Tongue (tissue), 2 donors: ENCODE measurements around the gene TMEM263. TPM values are rescaled to one million over a fixed set of nuclear protein-coding genes. Genes with fewer than 3 reads are reported as not detected.

Experiments used
- DNase-seq: peaks from one replicate; pipeline ENCODE4 v3.0.0-alpha.2; 2015
- total RNA-seq: library from RNA; depleted of rRNA; stranded (reverse); fragments of >200 nt; gene quantifications from one replicate; pipeline ENCODE4 v1.2.3, GENCODE V29; 2014

Gene TMEM263
- total RNA-seq, 1 donor from 2014 or later = 76.6 TPM

- DNase-seq = no peak
Measured at GRCh38 chr12:106950591-106950990, 5.1 kb upstream of the TMEM263 start.

GRCh38 chr12:106953352-106954250 is 2.1 kb upstream of the TMEM263 start:
- DNase-seq = no peak

GRCh38 chr12:106954462-106955376 is 988 bp upstream of the TMEM263 start:
- peak; percentile 57 for DNase-seq

GRCh38 chr12:106956048-106956578 is 406 bp downstream of the TMEM263 start:
- DNase-seq = peak; percentile 85

GRCh38 chr12:106957583-106957982 is 1.9 kb downstream of the TMEM263 start:
- no peak for DNase-seq

GRCh38 chr12:106960443-106960842 is 4.7 kb downstream of the TMEM263 start:
- DNase-seq = no peak

GRCh38 chr12:106962286-106962685 is 6.6 kb downstream of the TMEM263 start:
- no peak for DNase-seq

- no peak for DNase-seq
Measured at GRCh38 chr12:106964526-106964925, 8.8 kb downstream of the TMEM263 start.

- DNase-seq = no peak
Measured at GRCh38 chr12:106971065-106971464, 15.4 kb downstream of the TMEM263 start.

- no peak for DNase-seq
Measured at GRCh38 chr12:106973545-106973944, 17.8 kb downstream of the TMEM263 start.

- no peak for DNase-seq
Measured at GRCh38 chr12:106974511-106974910, 18.8 kb downstream of the TMEM263 start.

GRCh38 chr12:106975098-106975497 is 19.4 kb downstream of the TMEM263 start:
- no peak for DNase-seq

- DNase-seq = no peak
Measured at GRCh38 chr12:106975993-106976658, 20.4 kb downstream of the TMEM263 start.

- no peak for DNase-seq
Measured at GRCh38 chr12:106976668-106977067, 21.0 kb downstream of the TMEM263 start.

GRCh38 chr12:106978035-106978800 is 22.5 kb downstream of the TMEM263 start:
- peak; percentile 69 for DNase-seq

- DNase-seq = no peak
Measured at GRCh38 chr12:106980944-106981343, 25.2 kb downstream of the TMEM263 start.

- DNase-seq = peak; percentile 73
Measured at GRCh38 chr12:106981788-106982187, 26.1 kb downstream of the TMEM263 start.

- no peak for DNase-seq
Measured at GRCh38 chr12:106982229-106982628, 26.5 kb downstream of the TMEM263 start.

- no peak for DNase-seq
Measured at GRCh38 chr12:106984588-106985137, 29.0 kb downstream of the TMEM263 start.

GRCh38 chr12:106985479-106985878 is 29.8 kb downstream of the TMEM263 start:
- DNase-seq = peak; percentile 75

- no peak for DNase-seq
Measured at GRCh38 chr12:106986135-106986534, 30.4 kb downstream of the TMEM263 start.
